ENCODE data around the gene LSP1.

LSP1 gene

GRCh38 chr11:1923201-1923956 is 70.5 kb downstream of the LSP1 start:
- Histone ChIP-seq H3K4me1 (ENCODE audit: control insufficient read depth, insufficient read depth, low read length) (peaks cover 12% of the 10 kb centered on the region), H3K36me3 (ENCODE audit: insufficient read depth, low read length) (no peaks in the 10 kb centered on the region), H3K4me2 (ENCODE audit: low read length) (no peak overlapping the region), H3K4me3 (ENCODE audit: low read length) (no peak overlapping the region), H3K27me3 (ENCODE audit: control insufficient read depth, insufficient read depth, low read length) (no peaks in the 10 kb centered on the region), H3K9ac (ENCODE audit: low read depth, low read length) (no peak overlapping the region), H3K9me3 (replicated peaks; ENCODE audit: low read length) (no peaks in the 10 kb centered on the region)

GRCh38 chr11:1924181-1924580 is 71.3 kb downstream of the LSP1 start:
- no peaks in the 10 kb centered on the region for H3K9me3 ChIP-seq (replicated peaks; ENCODE audit: low read length)
- H3K9ac ChIP-seq (ENCODE audit: low read depth, low read length) = no peak overlapping the region
- no peak overlapping the region for H3K4me2 ChIP-seq (ENCODE audit: low read length)
- no peaks in the 10 kb centered on the region for H3K27me3 ChIP-seq (ENCODE audit: control insufficient read depth, insufficient read depth, low read length)
- H3K4me3 ChIP-seq (ENCODE audit: low read length) = no peak overlapping the region
- H3K4me1 ChIP-seq (ENCODE audit: control insufficient read depth, insufficient read depth, low read length) = peaks cover 12% of the 10 kb centered on the region
- no peaks in the 10 kb centered on the region for H3K36me3 ChIP-seq (ENCODE audit: insufficient read depth, low read length)

- H3K27me3 ChIP-seq (ENCODE audit: control insufficient read depth, insufficient read depth, low read length) = no peaks in the 10 kb centered on the region
These were observed 71.9 kb downstream of the LSP1 start for GRCh38 chr11:1924646-1925372.

GRCh38 chr11:1925373-1926155 is 72.7 kb downstream of the LSP1 start:
- Histone ChIP-seq H3K36me3 (ENCODE audit: insufficient read depth, low read length) (no peaks in the 10 kb centered on the region), H3K27me3 (ENCODE audit: control insufficient read depth, insufficient read depth, low read length) (peaks cover 6% of the 10 kb centered on the region), H3K9ac (ENCODE audit: low read depth, low read length) (no peak overlapping the region), H3K9me3 (replicated peaks; ENCODE audit: low read length) (no peaks in the 10 kb centered on the region), H3K4me3 (ENCODE audit: low read length) (no peak overlapping the region), H3K4me1 (ENCODE audit: control insufficient read depth, insufficient read depth, low read length) (peaks cover 12% of the 10 kb centered on the region), H3K4me2 (ENCODE audit: low read length) (no peak overlapping the region)

More at GRCh38 chr11:1924646-1925372, 71.9 kb downstream of the LSP1 start:
- Histone ChIP-seq H3K9ac (ENCODE audit: low read depth, low read length) (no peak overlapping the region), H3K4me3 (ENCODE audit: low read length) (no peak overlapping the region), H3K9me3 (replicated peaks; ENCODE audit: low read length) (no peaks in the 10 kb centered on the region), H3K4me1 (ENCODE audit: control insufficient read depth, insufficient read depth, low read length) (peaks cover 12% of the 10 kb centered on the region), H3K36me3 (ENCODE audit: insufficient read depth, low read length) (no peaks in the 10 kb centered on the region), H3K4me2 (ENCODE audit: low read length) (no peak overlapping the region)

GRCh38 chr11:1926156-1927025 is 73.5 kb downstream of the LSP1 start:
- Histone ChIP-seq H3K36me3 (ENCODE audit: insufficient read depth, low read length) (no peaks in the 10 kb centered on the region), H3K4me1 (ENCODE audit: control insufficient read depth, insufficient read depth, low read length) (peaks cover 6% of the 10 kb centered on the region), H3K4me2 (ENCODE audit: low read length) (no peak overlapping the region), H3K9ac (ENCODE audit: low read depth, low read length) (no peak overlapping the region), H3K27me3 (ENCODE audit: control insufficient read depth, insufficient read depth, low read length) (peaks cover 12% of the 10 kb centered on the region), H3K4me3 (ENCODE audit: low read length) (no peak overlapping the region), H3K9me3 (replicated peaks; ENCODE audit: low read length) (no peaks in the 10 kb centered on the region)

GRCh38 chr11:1927026-1927847 is 74.4 kb downstream of the LSP1 start:
- Histone ChIP-seq H3K27me3 (ENCODE audit: control insufficient read depth, insufficient read depth, low read length) (peaks cover 17% of the 10 kb centered on the region), H3K36me3 (ENCODE audit: insufficient read depth, low read length) (no peaks in the 10 kb centered on the region), H3K9me3 (replicated peaks; ENCODE audit: low read length) (no peaks in the 10 kb centered on the region), H3K4me1 (ENCODE audit: control insufficient read depth, insufficient read depth, low read length) (no peaks in the 10 kb centered on the region), H3K4me2 (ENCODE audit: low read length) (no peak overlapping the region), H3K9ac (ENCODE audit: low read depth, low read length) (no peak overlapping the region), H3K4me3 (ENCODE audit: low read length) (no peak overlapping the region)

- Histone ChIP-seq H3K27me3 (ENCODE audit: control insufficient read depth, insufficient read depth, low read length) (peaks cover 17% of the 10 kb centered on the region), H3K4me1 (ENCODE audit: control insufficient read depth, insufficient read depth, low read length) (no peaks in the 10 kb centered on the region), H3K9ac (ENCODE audit: low read depth, low read length) (no peak overlapping the region)
These were observed 75.1 kb downstream of the LSP1 start for GRCh38 chr11:1927848-1928469.

GRCh38 chr11:1928470-1928890 is 75.6 kb downstream of the LSP1 start:
- Histone ChIP-seq H3K4me2 (ENCODE audit: low read length) (no peak overlapping the region), H3K36me3 (ENCODE audit: insufficient read depth, low read length) (no peaks in the 10 kb centered on the region), H3K4me1 (ENCODE audit: control insufficient read depth, insufficient read depth, low read length) (no peaks in the 10 kb centered on the region), H3K9me3 (replicated peaks; ENCODE audit: low read length) (no peaks in the 10 kb centered on the region), H3K9ac (ENCODE audit: low read depth, low read length) (no peak overlapping the region), H3K4me3 (ENCODE audit: low read length) (no peak overlapping the region), H3K27me3 (ENCODE audit: control insufficient read depth, insufficient read depth, low read length) (peaks cover 21% of the 10 kb centered on the region)

More at GRCh38 chr11:1927848-1928469, 75.1 kb downstream of the LSP1 start:
- no peaks in the 10 kb centered on the region for H3K9me3 ChIP-seq (replicated peaks; ENCODE audit: low read length)
- no peaks in the 10 kb centered on the region for H3K36me3 ChIP-seq (ENCODE audit: insufficient read depth, low read length)
- H3K4me3 ChIP-seq (ENCODE audit: low read length) = no peak overlapping the region
- no peak overlapping the region for H3K4me2 ChIP-seq (ENCODE audit: low read length)

GRCh38 chr11:1928891-1929541 is 76.1 kb downstream of the LSP1 start:
- Histone ChIP-seq H3K9me3 (replicated peaks; ENCODE audit: low read length) (no peaks in the 10 kb centered on the region), H3K27me3 (ENCODE audit: control insufficient read depth, insufficient read depth, low read length) (peaks cover 26% of the 10 kb centered on the region), H3K4me3 (ENCODE audit: low read length) (no peak overlapping the region), H3K9ac (ENCODE audit: low read depth, low read length) (no peak overlapping the region), H3K4me1 (ENCODE audit: control insufficient read depth, insufficient read depth, low read length) (no peaks in the 10 kb centered on the region), H3K4me2 (ENCODE audit: low read length) (no peak overlapping the region), H3K36me3 (ENCODE audit: insufficient read depth, low read length) (no peaks in the 10 kb centered on the region)
